GM12878 (cell line): ENCODE data around the gene GNG13. TPM values are rescaled to one million over a fixed set of nuclear protein-coding genes. Genes with fewer than 3 reads are reported as not detected.

Experiments used
- ATAC-seq: fragments of 200-7000 bp; cut with Tn5 transposase; 3 replicates; pipeline ENCODE4 v1.9.1; 2020; ENCODE audit warnings: mild to moderate bottlenecking, moderate library complexity
- BruUV-seq: library from RNA; stranded (reverse); fragments of 400-500 nt; replicated peaks from 2 replicates; lab custom pipeline; 2021; lab: Mats Ljungman, UMichigan
- CTCF ChIA-PET: fragments of 300-600 bp; sonication (Branson Sonifier 250); formaldehyde crosslinking; extraction: SDS; loops from one replicate; lab custom pipeline; 2021; ENCODE audit warnings: inconsistent platforms; lab: Yijun Ruan, JAX
- POLR2A ChIA-PET: fragments of 350-600 bp; formaldehyde crosslinking; extraction: SDS; loops from one replicate; lab custom pipeline; 2021; ENCODE audit warnings: inconsistent platforms; lab: Charles Lee
- RAD21 ChIA-PET: fragments of 300-600 bp; sonication (Branson Sonifier 250); formaldehyde crosslinking; loops from one replicate; lab custom pipeline; 2023; ENCODE audit warnings: antibody characterized with exemption; ENCODE audit not compliant: unreplicated experiment; lab: Charles Lee
- SMC1A ChIA-PET: fragments of 300-600 bp; sonication (Branson Sonifier 250); formaldehyde crosslinking; loops from one replicate; lab custom pipeline; 2023; ENCODE audit not compliant: unreplicated experiment, uncharacterized antibody; lab: Charles Lee
- DNase-seq: peaks from one replicate; pipeline ENCODE4 v3.0.0-alpha.2; 2011; ENCODE audit warnings: low read depth, low spot score
- FAIRE-seq: peaks from 3 replicates; lab custom pipeline; 2011; peaks lifted over from hg19 to GRCh38; lab: Jason Lieb, UNC
- H2AFZ ChIP-seq: 2 replicates; pipeline ENCODE4 v1.6.0; 2011; ENCODE audit warnings: low read depth, low read length, control low read depth; ENCODE audit not compliant: control insufficient read depth
- H3K27ac ChIP-seq: 2 replicates; pipeline ENCODE4 v1.5.1; 2011; ENCODE audit warnings: control low read depth; ENCODE audit not compliant: control insufficient read depth, insufficient read depth
- H3K27me3 ChIP-seq, 2 experiments: replicated peaks in 1 of 2; 2 replicates each; pipeline versions ENCODE4 v1.6.0 to v1.6.1; 2011; ENCODE audit warnings: low read length in 1 of 2; ENCODE audit not compliant: control insufficient read depth in 2 of 2, insufficient read depth in 2 of 2
- H3K36me3 ChIP-seq, 2 experiments: 2 replicates each; pipeline ENCODE4 v1.5.1; 2011; ENCODE audit warnings: low read length in 1 of 2; ENCODE audit not compliant: control insufficient read depth in 2 of 2, insufficient read depth in 2 of 2
- H3K4me1 ChIP-seq: 2 replicates; pipeline ENCODE4 v1.6.1; 2011; ENCODE audit warnings: mild to moderate bottlenecking, low read length, moderate library complexity, mixed read lengths; ENCODE audit not compliant: control insufficient read depth, insufficient read depth
- H3K4me2 ChIP-seq: 2 replicates; pipeline ENCODE4 v1.6.0; 2011; ENCODE audit warnings: control low read depth; ENCODE audit not compliant: control insufficient read depth, insufficient read depth
- H3K4me3 ChIP-seq: fragments of 200-600 bp; sonication (generic); 2 replicates; pipeline ENCODE4 v1.5.1; 2016
- H3K79me2 ChIP-seq: 2 replicates; pipeline ENCODE4 v1.6.0; 2011; ENCODE audit warnings: low read length; ENCODE audit not compliant: control insufficient read depth, insufficient read depth
- H3K9ac ChIP-seq: 2 replicates; pipeline ENCODE4 v1.8.0; 2011; ENCODE audit warnings: low read length, control low read depth, mixed read lengths; ENCODE audit not compliant: control insufficient read depth, insufficient read depth
- H3K9me3 ChIP-seq: replicated peaks from 3 replicates; pipeline ENCODE4 v1.5.1; 2011; ENCODE audit warnings: mild to moderate bottlenecking, low read length; ENCODE audit not compliant: control insufficient read depth, insufficient read depth
- H4K20me1 ChIP-seq: 2 replicates; pipeline ENCODE4 v1.6.0; 2011; ENCODE audit not compliant: control insufficient read depth, insufficient read depth
- CEBPB ChIP-seq, 2 experiments: fragments of 150-350 bp in 1 of 2; IDR thresholded peaks; 2 replicates each; pipeline ENCODE4 v1.6.1; 2012 to 2014; ENCODE audit warnings: low read depth in 2 of 2, low read length in 2 of 2, borderline replicate concordance in 1 of 2, inconsistent platforms in 1 of 2
- ETV6 ChIP-seq, 2 experiments: fragments of 450-650 bp in 1 of 2; IDR thresholded peaks in 1 of 2; conservative IDR thresholded peaks in 1 of 2; 2 replicates each; pipeline ENCODE4 v1.6.1; 2014; ENCODE audit warnings: antibody characterized with exemption in 1 of 2, borderline replicate concordance in 1 of 2, low read depth in 1 of 2, mild to moderate bottlenecking in 1 of 2, moderate library complexity in 1 of 2
- GABPA ChIP-seq: IDR thresholded peaks from 2 replicates; pipeline ENCODE4 v1.6.1; 2014; ENCODE audit warnings: antibody characterized with exemption, low read depth, mild to moderate bottlenecking, inconsistent platforms
- HSF1 ChIP-seq: fragments of 150-350 bp; IDR thresholded peaks from 2 replicates; pipeline ENCODE4 v1.6.1; 2014; ENCODE audit warnings: mild to moderate bottlenecking, low read depth, low read length
- IRF4 ChIP-seq: IDR thresholded peaks from 2 replicates; pipeline ENCODE4 v1.6.1; 2011; ENCODE audit warnings: low read depth, low read length
- KAT2A ChIP-seq: conservative IDR thresholded peaks from 2 replicates; pipeline ENCODE4 v1.6.1; 2011; ENCODE audit warnings: low read depth, low read length; ENCODE audit not compliant: control insufficient read depth
- MTA2 ChIP-seq: fragments of 450-650 bp; IDR thresholded peaks from 2 replicates; pipeline ENCODE4 v1.6.1; 2016; ENCODE audit warnings: low read depth, mild to moderate bottlenecking, moderate library complexity
- NFIC ChIP-seq: IDR thresholded peaks from 2 replicates; pipeline ENCODE4 v1.6.1; 2012; ENCODE audit warnings: low read depth, mild to moderate bottlenecking, inconsistent platforms, low read length, moderate library complexity
- RAD21 ChIP-seq: IDR thresholded peaks from 2 replicates; pipeline ENCODE4 v1.6.1; 2011; ENCODE audit warnings: mild to moderate bottlenecking, low read depth, low read length, moderate library complexity; ENCODE audit not compliant: insufficient read depth
- SIX5 ChIP-seq: IDR thresholded peaks from 2 replicates; pipeline ENCODE4 v1.6.1; 2011; ENCODE audit warnings: mild to moderate bottlenecking, low read depth, low read length, moderate library complexity; ENCODE audit not compliant: severe bottlenecking
- ZNF384 ChIP-seq: IDR thresholded peaks from 2 replicates; pipeline ENCODE4 v1.6.1; 2012; ENCODE audit warnings: low read depth, mild to moderate bottlenecking, low read length, improper control_type of control experiment, borderline replicate concordance
- WGBS: methylation state at CpG from one replicate; pipeline ENCODE4 v1.1.6; 2016; ENCODE audit warnings: low lambda C conversion rate; ENCODE audit not compliant: insufficient replicate concordance, insufficient coverage; ENCODE audit errors: missing lambda C conversion rate; 5-methylcytosine and 5-hydroxymethylcytosine counted together
- in situ Hi-C: fragments of 300-500 bp; cut with MboI; formaldehyde crosslinking; loops from 9 replicates; pipeline ENCODE4 v1.14.3; 2018; ENCODE audit warnings: mixed read lengths
- intact Hi-C: fragments of 100-400 bp; cut with micrococcal nuclease; formaldehyde crosslinking; loops from one replicate; pipeline ENCODE4 v1.14.2; 2022; ENCODE audit not compliant: unreplicated experiment
- polyA plus RNA-seq, 11 experiments: library from polyadenylated mRNA; depleted of rRNA in 4 of 11; unstranded in 6 of 11; stranded (reverse) in 5 of 11; fragments of >200 nt; fragmentation: Nextera tagmentation in 4 of 11; fragmentation: Illumina TruSeq in 1 of 11; extraction: Ambion mirVana in 4 of 11; extraction: Trizol in 1 of 11; gene quantifications; 1 replicate in 1 of 11; 2 replicates in 10 of 11; pipeline versions ENCODE4 v1.2.1 to v1.2.3, GENCODE V29; 2011 to 2016; ENCODE audit warnings: inconsistent platforms in 2 of 11, missing spikeins in 2 of 11, low read depth in 1 of 11
- total RNA-seq, 4 experiments: library from RNA; depleted of rRNA in 3 of 4; stranded (reverse); fragments of >200 nt in 3 of 4; fragmentation: Illumina TruSeq in 1 of 4; extraction: Trizol in 1 of 4; gene quantifications; 2 replicates each; pipeline versions ENCODE4 v1.2.1 to v1.2.3, GENCODE V29; 2013 to 2021

The GNG13 gene
- total and polyA plus RNA-seq, 10 of the 15 experiments (the other 5 are each of a cell fraction or from before 2014, with no cell fraction given) = not detected

- FAIRE-seq (no peak), DNase-seq (no peak), ATAC-seq (no peak)
- H3K9ac ChIP-seq = no peak overlapping the region
- H4K20me1 ChIP-seq = no peaks in the 10 kb centered on the region
- no peak for TF ChIP-seq GABPA
- TF ChIP-seq KAT2A = no peak
- TF ChIP-seq CEBPB (IDR thresholded peaks at IDR 0.05; ENCODE audit: borderline replicate concordance in 1 of 2, low read depth in 2 of 2, low read length in 2 of 2) = no peak
- TF ChIP-seq IRF4 = no peak
- TF ChIP-seq SIX5 = no peak
- no peak for TF ChIP-seq ETV6 (conservative IDR thresholded peaks at IDR 0.05 in 1 of 2, IDR thresholded peaks at IDR 0.05 in 1 of 2; ENCODE audit: borderline replicate concordance in 1 of 2, low read depth in 1 of 2)
- no peak for TF ChIP-seq ZNF384
- no peak for TF ChIP-seq HSF1
- TF ChIP-seq RAD21 = no peak
- no peak for TF ChIP-seq MTA2
- no peak for TF ChIP-seq NFIC
- no TSS peak for BruUV-seq
- in situ Hi-C loops (no loop called here), intact Hi-C loops (no loop called here)
- no peak overlapping the region for H3K4me3 ChIP-seq
- no peaks in the 10 kb centered on the region for H3K79me2 ChIP-seq
- 79% methylated on average over 29 of the region's 29 CpGs for WGBS
- no peak overlapping the region for H2AFZ ChIP-seq
- H3K27me3 ChIP-seq = no peaks in the 10 kb centered on the region
- SMC1A ChIA-PET = no interaction called here
- no peaks in the 10 kb centered on the region for H3K4me1 ChIP-seq
- CTCF ChIA-PET = no interaction called here
- H3K27ac ChIP-seq = no peak overlapping the region
- no peak overlapping the region for H3K4me2 ChIP-seq
- no peaks in the 10 kb centered on the region for H3K9me3 ChIP-seq
- RAD21 ChIA-PET = no interaction called here
- no peaks in the 10 kb centered on the region for H3K36me3 ChIP-seq
- POLR2A ChIA-PET = no interaction called here
These were observed 35.1 kb downstream of the GNG13 start for GRCh38 chr16:765488-765865.
